ENCODE data around the gene EPS15.

DNA sequence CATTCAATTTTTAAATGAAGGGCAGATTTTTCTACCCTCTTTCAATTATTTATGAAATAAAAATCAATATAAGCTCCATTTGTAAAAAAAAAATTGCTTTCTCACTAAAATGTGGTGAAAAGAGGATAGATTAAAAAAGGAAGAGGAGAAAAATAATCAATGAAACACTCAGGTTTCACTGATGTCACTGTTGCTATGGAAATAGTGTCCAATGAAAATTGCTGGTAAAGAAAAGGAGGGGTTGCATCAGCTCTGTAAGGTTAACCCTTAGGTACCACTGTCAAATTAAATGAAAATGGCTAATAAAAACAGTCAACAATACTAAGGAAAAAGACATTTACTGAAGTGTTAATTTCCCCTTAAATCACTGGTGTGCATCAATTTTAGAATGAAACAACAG is 97.1 kb downstream of the EPS15 start:
- TF ChIP-seq, protein P1, sequence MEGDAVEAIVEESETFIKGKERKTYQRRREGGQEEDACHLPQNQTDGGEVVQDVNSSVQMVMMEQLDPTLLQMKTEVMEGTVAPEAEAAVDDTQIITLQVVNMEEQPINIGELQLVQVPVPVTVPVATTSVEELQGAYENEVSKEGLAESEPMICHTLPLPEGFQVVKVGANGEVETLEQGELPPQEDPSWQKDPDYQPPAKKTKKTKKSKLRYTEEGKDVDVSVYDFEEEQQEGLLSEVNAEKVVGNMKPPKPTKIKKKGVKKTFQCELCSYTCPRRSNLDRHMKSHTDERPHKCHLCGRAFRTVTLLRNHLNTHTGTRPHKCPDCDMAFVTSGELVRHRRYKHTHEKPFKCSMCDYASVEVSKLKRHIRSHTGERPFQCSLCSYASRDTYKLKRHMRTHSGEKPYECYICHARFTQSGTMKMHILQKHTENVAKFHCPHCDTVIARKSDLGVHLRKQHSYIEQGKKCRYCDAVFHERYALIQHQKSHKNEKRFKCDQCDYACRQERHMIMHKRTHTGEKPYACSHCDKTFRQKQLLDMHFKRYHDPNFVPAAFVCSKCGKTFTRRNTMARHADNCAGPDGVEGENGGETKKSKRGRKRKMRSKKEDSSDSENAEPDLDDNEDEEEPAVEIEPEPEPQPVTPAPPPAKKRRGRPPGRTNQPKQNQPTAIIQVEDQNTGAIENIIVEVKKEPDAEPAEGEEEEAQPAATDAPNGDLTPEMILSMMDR (IDR thresholded peaks at IDR 0.05): no peak
- TF ChIP-seq POLR2AphosphoS5 (IDR thresholded peaks at IDR 0.05) (no peak), POLR2A (IDR thresholded peaks at IDR 0.05) (no peak)
